WERI-Rb-1 (cell line): ENCODE results near the gene SCNN1B.

Source experiments
- DNase-seq: peaks from one replicate; pipeline ENCODE4 v3.0.0-alpha.2; 2020
- H3K27ac ChIP-seq: fragments of 250-450 bp; sonication (Bioruptor Pico); 2 replicates; pipeline ENCODE4 v1.5.1; 2020; ENCODE audit warnings: mild to moderate bottlenecking, moderate library complexity
- H3K27me3 ChIP-seq: fragments of 250-450 bp; sonication (Bioruptor Pico); 2 replicates; pipeline ENCODE4 v1.5.1; 2021; ENCODE audit warnings: mild to moderate bottlenecking, low read depth, moderate library complexity; ENCODE audit not compliant: insufficient read depth, severe bottlenecking
- H3K36me3 ChIP-seq: fragments of 250-450 bp; sonication (Bioruptor Pico); 2 replicates; pipeline ENCODE4 v1.5.1; 2020; ENCODE audit warnings: mild to moderate bottlenecking, moderate library complexity
- H3K4me3 ChIP-seq: 2 replicates; pipeline ENCODE4 v1.5.1; 2011; ENCODE audit warnings: low read depth, mild to moderate bottlenecking, control low read depth, low read length
- H3K9me3 ChIP-seq: fragments of 250-450 bp; sonication (Bioruptor Pico); 2 replicates; pipeline ENCODE4 v1.5.1; 2021; ENCODE audit warnings: mild to moderate bottlenecking, moderate library complexity; ENCODE audit not compliant: severe bottlenecking
- TF ChIP-seq, protein P1 (sequence below): IDR thresholded peaks from 2 replicates; pipeline ENCODE4 v1.5.1; 2011; ENCODE audit warnings: low read depth, mild to moderate bottlenecking, control low read depth, inconsistent platforms, low read length

SCNN1B gene

DNA sequence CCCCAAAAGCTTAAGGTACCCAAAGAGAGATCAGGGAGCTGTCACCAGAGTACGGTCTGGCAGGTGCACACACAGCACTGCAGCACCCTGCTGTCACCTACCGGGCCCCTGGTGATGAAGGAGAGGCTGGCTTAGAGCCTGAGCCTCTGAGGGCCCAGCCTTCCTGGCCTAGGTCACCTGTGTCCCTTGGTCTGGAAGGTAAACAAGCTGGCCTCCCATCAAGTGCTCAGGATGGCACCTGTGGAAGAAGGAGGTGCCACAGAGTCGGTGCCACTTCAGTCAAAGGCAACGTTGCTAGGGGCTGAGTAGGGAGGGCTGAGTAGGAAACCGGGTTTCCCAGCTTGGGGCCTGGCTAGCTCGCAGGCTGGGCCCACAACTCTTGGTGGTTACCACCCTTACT is 80.2 kb downstream of the SCNN1B start:
- no peaks in the 10 kb centered on the region for H3K9me3 ChIP-seq
- H3K4me3 ChIP-seq = no peak overlapping the region
- H3K27ac ChIP-seq = no peak overlapping the region
- H3K36me3 ChIP-seq = no peaks in the 10 kb centered on the region
- no peaks in the 10 kb centered on the region for H3K27me3 ChIP-seq
- TF ChIP-seq, protein P1, sequence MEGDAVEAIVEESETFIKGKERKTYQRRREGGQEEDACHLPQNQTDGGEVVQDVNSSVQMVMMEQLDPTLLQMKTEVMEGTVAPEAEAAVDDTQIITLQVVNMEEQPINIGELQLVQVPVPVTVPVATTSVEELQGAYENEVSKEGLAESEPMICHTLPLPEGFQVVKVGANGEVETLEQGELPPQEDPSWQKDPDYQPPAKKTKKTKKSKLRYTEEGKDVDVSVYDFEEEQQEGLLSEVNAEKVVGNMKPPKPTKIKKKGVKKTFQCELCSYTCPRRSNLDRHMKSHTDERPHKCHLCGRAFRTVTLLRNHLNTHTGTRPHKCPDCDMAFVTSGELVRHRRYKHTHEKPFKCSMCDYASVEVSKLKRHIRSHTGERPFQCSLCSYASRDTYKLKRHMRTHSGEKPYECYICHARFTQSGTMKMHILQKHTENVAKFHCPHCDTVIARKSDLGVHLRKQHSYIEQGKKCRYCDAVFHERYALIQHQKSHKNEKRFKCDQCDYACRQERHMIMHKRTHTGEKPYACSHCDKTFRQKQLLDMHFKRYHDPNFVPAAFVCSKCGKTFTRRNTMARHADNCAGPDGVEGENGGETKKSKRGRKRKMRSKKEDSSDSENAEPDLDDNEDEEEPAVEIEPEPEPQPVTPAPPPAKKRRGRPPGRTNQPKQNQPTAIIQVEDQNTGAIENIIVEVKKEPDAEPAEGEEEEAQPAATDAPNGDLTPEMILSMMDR = no peak
- no peak for DNase-seq

DNA sequence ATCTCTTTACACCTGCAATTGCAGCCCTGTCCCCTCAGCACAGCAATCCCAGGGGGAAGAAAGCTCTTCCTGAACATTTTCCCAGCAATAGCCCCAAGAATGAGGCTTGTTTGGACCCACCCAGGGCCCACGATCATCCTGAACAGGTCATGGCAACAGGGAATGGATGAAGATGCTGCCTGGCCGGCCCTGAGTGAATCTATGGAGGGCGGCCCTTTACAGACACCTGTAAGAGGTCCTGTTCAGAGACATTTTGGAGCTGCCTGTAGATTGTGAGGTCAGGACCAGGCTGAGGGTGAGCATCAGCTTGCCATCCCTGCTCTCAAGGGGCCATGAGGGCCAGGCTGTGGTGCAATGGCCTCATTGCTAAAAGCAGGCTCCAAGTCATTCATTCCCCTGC is 81.8 kb downstream of the SCNN1B start:
- Histone ChIP-seq H3K27me3 (no peaks in the 10 kb centered on the region), H3K27ac (no peak overlapping the region), H3K9me3 (no peaks in the 10 kb centered on the region), H3K36me3 (no peaks in the 10 kb centered on the region), H3K4me3 (no peak overlapping the region)
- DNase-seq = no peak
- TF ChIP-seq, protein P1 = no peak

DNA sequence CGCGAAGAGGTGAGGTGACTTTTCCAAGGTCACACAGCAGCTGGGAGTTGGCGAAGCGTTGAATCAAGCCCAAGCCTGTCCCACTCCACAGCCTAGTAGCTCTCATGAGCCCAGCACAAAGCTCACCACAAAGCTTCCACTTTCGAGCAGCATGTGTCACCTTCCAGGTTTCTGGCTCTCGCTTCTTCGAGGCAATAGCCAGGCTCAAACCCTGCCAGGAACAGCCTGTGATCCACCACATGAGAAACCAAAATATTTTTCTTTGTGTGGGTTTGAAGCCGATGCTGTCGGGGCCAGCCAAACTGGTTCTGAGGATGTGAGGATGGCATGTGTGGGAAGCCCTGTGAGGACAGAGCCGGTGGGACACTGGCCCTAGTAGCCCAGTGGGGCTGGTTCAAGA is 82.8 kb downstream of the SCNN1B start:
- Histone ChIP-seq H3K9me3 (no peaks in the 10 kb centered on the region), H3K36me3 (no peaks in the 10 kb centered on the region), H3K27me3 (no peaks in the 10 kb centered on the region), H3K27ac (no peak overlapping the region), H3K4me3 (no peak overlapping the region)
- TF ChIP-seq, protein P1 = no peak
- DNase-seq = no peak

DNA sequence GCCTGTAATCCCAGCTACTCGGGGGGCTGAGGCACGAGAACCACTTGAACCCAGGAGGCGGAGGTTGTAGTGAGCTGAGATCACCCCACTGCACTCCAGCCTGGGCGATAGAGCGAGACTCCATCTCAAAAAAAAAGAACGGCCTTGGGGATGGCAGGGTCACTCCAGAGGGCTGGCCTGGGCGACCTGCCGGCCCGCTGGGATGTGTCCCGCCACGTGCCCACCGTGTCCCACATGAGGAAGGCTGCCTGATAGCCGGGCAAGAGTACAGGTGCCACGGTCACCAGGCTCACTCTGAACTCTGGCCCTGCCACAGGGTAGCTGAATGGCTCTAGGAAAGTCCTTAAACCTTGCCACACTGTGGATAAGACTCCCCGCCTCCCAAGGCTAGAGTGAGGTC is 83.3 kb downstream of the SCNN1B start:
- no peak for DNase-seq

DNA sequence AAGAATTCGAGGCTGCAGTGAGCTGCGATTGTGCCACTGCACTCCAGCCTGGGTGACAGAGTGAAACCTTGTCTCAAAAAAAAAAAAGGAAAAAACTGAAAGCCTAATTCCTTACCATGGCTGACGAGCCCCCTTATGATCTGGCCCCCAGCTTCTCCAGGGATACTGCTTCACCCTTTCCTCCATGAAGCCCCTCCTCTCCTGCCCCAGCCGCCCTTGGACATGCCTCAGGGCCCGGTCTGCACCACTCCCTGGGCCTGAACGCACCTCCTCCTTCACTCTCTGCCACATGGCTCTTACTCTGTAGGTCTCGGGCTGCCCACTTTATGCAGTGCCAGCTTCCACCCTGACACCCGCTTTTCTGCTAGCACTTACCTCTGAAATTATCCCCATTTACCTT is 85.6 kb downstream of the SCNN1B start:
- TF ChIP-seq, protein P1 = no peak
- H3K27me3 ChIP-seq = no peaks in the 10 kb centered on the region
- no peak for DNase-seq
- H3K27ac ChIP-seq = no peak overlapping the region
- peaks cover 13% of the 10 kb centered on the region for H3K36me3 ChIP-seq
- no peaks in the 10 kb centered on the region for H3K9me3 ChIP-seq
- no peak overlapping the region for H3K4me3 ChIP-seq

More for the DNA sequence above, 83.3 kb downstream of the SCNN1B start:
- H3K36me3 ChIP-seq = no peaks in the 10 kb centered on the region
- H3K27ac ChIP-seq = no peak overlapping the region
- H3K4me3 ChIP-seq = no peak overlapping the region
- TF ChIP-seq, protein P1 = no peak
- H3K27me3 ChIP-seq = no peaks in the 10 kb centered on the region
- H3K9me3 ChIP-seq = no peaks in the 10 kb centered on the region

DNA sequence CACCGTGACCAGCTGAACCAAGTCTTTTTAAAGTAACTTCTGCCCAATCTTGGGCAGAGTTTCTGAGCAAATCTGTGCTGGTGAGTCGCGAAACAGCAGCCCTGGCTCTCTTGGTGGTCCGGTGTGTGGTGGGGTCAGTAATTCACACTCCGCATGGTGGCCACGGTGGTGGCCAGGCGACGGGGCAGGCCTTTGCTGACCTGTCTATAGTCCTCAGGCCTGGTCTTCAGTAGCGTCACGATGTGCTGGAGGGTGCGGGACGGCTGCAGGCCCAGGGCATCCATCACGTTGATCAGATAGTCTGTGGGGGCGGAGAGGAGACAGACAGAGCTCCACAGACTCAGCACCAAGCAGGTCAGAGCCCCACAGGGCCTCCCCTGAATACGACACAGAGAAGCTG is 86.7 kb downstream of the SCNN1B start:
- H3K27ac ChIP-seq = no peak overlapping the region
- H3K36me3 ChIP-seq = peaks cover 15% of the 10 kb centered on the region
- no peak for DNase-seq
- no peaks in the 10 kb centered on the region for H3K9me3 ChIP-seq
- no peak overlapping the region for H3K4me3 ChIP-seq
- TF ChIP-seq, protein P1 = no peak
- no peaks in the 10 kb centered on the region for H3K27me3 ChIP-seq
